ENCODE data around the gene SLC25A21.

The SLC25A21 gene

DNA sequence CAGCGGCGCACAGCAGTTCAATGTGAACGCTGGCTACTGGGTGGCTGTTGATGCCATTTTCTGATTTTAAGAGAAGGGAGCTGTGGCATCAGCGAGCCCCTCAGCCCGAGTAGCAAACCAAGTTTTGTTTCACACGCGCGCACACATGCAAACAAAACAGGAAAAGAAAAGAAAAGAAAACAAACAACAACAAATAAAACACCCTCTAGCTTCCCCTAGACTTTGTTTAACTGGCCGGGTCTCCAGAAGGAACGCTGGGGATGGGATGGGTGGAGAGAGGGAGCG is 510.2 kb downstream of the SLC25A21 start:
- no peak for DNase-seq (ENCODE audit: low read depth)

DNA sequence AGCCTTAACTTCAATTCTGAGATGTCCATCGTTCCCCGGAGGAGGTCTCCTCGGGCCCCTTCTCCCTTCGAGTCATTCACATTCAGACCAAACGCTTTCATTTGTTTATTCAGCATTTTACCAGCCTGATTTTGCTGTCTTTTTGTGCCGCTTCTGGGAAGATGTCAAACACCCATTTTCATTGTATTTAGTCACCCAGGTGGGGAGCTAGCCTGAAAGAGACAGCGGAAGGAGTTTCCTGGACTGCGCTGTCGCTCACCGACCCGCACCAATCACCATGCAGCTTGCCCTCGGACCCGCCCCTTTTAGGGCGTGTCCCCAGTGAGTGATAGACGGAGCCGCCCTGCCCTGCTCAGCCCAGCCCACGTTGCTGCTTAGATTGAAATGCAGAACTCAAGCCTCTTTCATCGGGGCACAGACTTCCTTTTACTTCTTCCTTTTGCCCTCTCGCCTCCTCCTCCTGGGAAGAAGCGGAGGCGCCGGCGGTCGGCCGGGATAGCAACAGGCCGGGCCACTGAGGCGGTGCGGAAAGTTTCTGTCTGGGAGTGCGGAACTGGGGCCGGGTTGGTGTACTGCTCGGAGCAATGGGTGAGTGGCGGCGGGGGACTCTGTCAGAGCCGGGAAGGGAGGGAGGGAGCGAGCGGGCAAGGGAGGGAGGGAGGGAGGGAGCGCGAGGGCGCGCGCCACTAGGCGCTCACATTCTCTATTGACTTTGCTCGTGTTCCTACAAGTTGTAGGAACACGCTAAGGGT is 510.7 kb downstream of the SLC25A21 start, which contains the start of gene PAX9:
PAX9 (plus strand) TSS at position 355 of the 752 bp plus-strand sequence; CDS start at position 585, 230 bp downstream.
- no peak for DNase-seq (ENCODE audit: low read depth)

DNA sequence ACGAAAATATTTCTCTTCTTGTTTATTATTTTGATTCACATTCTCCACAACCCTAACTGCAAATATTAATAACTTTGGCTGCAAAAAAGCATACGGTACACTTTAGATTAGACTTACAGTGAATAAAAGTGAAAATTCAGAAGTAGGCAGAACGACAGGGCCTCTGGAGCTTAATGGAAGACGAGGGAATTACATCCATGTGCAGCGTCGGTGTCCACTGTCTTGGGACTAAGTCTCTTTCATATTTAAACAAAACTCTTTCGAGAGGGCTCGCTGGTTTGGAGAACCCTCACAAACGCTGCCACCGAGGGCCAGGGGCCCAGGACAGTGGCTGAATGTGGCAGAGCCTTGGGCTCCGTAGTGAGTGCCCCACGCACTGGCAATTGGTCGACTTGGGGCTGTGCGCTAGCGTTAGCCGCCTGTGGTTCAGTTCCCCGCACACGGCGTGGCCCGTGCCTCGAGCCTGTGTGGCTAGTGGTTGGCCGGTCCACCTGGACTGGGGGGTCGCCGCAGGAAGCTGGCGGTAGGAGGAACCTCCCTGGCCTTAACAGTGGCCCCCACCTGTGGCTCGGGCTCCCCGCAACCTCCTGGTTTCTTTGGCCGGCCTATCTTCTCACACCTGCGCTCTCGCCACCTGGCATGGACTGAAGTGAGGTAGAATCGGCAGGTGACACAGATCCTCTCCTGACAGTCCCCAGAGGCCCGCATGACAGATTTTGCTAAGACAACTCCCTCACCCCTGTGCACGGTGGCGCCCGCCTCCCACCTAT is 511.5 kb downstream of the SLC25A21 start:
- no peak for DNase-seq (ENCODE audit: low read depth)

DNA sequence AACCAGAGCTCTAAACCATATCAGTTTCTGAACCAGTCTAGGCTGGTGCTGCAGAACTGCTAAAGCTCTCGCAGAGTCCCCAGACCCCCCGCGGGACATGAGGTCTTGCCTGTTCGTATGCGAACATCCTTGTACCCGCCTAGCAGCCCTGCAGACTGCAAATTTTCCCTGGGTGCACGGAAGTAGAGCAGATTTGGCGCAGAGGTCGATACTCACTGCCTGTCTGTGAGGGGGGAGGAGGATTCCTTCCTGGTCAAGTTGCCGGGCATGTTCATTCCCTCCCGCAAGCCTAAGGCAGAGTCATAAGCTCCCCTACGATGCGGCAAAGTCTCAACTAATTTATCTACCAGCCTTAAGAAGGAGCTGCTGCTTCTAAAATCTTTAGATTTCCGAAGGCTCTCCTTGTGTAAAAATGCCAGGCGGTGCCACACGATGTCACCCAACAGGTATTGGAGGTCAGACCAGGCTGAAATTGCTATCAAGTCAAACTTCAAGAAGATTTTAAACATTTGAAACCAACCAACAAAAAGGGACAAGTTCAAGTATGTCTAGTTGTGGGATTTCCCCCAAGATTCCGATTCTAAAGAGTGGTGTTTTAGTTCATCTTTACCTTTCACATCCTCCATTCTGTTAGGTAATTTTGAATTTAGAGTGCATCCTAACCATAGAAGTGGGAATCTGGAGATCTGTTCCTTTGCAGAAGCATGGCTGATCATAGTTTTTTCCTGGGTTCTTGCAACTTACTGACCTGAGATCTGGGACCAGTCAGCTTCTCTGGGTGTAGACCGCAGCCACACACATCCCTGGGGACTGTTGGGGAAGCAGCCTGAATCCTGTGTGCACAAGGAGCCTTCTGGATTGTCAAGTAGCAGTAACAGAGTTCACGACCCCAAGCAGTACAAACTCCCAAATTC is 512.3 kb downstream of the SLC25A21 start:
- no peak for DNase-seq (ENCODE audit: low read depth)

DNA sequence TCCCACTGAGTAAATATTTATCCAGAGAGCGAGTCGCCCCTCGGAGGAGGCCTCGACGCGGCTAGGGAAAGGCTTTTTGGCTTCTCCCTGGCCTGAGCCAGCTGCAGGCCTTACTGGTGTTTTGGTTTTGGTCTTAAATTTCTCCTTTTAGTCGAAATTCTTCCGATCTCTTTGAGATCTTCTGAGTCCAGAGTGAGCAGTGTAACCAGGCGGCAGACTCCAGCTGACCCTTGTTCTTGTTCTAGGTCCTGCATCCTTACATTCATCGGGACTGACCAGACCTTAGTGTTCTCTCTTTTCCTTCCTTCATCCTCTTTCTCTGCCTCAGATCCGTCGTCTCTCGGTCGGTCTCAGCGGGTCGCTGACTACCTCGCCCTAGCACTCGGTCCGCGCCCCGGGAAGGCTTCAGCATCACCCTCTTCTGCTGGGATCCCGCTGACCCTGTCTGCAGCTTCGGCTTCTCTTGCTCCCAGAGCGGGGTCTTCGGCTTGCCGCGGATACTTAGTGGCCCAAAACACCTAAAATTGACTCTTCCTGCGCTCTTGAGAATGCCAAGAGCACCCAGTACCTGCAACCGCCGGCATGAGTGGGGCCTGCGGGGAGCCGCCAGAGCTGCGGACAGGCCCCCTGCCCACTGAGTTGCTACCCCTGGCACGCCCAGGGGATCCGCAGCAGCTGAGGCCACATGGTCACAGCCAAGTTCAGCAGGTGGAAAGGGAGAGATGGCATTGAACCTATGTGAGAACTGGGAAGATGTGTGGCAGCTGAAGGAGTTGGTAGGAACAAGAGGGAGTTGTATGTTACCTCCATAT is 513.2 kb downstream of the SLC25A21 start:
- no peak for DNase-seq (ENCODE audit: low read depth)

DNA sequence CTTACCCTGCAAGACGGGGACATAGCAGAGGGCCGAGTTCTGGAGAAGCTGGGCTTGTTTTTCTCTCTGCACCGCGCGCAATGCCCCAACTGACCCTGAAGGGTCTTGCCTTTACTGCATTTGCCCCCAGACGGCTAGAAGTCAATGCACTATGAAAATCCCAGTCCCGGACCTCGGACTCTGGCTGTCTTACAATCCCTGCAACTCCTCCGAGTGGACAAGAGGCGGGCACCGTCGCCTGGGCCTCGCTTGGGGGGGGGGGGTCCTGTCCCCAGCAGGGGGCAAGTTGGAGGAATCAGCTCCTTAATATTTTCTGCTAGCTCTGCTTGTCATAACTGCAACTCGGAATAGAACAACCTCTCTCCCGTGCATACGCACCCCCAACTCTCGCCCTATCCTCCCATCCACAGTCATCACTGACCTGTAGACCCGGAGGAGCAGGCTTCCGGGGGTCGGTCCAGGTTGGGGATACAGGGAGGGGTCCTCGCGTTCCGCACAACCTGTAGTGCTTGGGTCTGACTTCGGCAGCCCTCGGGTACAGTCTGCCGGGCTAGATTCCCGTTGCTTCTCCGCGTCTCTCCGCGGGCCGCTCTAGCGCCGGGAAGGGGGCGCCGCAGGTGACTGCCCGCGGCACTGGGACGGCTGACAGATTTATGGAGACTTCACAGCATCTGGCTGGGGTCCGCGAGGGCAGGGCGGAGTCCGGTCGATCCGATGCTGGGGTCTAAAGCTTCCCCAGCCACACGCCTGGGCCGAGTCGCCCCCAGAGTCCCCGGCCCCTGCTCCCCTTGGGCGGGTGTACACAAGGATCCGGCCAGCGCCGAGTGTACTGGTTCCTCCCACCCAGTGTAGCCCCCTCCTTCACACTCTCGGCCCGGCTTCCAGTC is 514.0 kb downstream of the SLC25A21 start:
- no peak for DNase-seq (ENCODE audit: low read depth)

DNA sequence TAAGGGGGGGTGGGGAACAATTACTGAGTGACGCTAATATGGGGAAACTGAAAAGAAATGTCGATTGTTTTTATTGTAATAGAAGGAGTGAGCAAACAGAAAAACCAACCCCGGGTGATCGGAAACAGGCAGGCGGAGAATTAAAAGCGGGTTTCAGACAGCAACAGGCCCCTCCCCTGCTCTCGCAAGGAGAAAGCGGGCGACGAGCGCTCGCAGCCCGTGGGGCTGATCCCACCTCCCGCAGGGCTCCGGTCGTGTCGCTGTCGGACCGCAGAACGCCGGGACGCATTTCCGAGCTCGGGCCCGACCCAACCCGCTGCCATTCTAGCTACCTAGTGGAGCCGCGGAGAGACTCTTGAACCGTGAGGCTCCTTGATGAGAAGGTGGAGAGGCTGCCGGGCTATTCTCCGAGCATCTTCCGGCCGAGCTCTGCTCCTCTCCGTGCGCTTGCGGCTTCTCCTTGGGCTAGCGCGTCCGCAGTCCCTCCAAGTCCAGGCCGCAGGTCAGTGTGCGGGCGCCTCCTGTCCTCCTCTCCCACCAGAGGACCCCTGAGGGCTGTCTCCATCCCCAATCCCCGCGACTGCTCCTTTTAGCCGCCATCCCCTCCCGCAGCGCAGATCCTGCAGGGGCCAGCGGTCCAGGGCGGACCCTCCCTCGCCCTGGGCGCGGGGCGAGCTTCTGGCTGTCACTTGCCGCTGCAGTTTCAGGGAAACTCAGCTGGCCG is 514.8 kb downstream of the SLC25A21 start:
- no peak for DNase-seq (ENCODE audit: low read depth)

DNA sequence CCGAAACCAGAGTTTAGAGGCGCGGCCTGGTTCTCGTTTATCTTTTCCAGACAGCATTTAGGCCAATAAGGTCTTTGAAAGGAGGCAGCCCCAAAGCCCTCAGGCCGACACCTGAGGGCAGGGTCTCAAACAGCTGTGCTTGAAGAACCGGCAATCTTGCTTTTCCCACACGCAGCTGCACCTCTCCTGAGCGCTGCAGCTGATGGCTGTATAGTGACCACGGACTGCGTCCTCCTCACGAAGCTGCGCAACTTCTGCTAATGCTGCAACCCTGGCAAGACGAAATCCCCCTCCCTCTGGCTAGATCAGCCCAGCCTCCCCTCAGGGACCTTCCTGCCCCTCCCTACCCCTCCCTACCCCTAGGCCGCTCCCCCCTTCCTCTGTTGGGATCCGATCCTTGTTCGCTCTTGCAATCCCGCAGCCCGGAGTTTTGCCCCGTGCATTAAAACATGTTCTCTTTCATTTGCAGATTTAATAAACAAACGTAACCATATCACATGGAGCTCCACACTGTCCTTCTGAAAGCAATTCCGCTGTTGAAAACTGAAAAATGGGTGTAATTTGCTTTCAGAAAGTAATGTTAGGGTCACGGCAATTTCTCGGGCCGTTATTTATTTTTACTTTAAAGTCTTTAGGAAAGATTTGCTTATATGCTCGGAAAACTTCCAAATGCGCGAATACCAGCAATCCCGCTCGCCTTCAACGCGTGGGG is 515.6 kb downstream of the SLC25A21 start:
- DNase-seq (ENCODE audit: low read depth), result no peak

DNA sequence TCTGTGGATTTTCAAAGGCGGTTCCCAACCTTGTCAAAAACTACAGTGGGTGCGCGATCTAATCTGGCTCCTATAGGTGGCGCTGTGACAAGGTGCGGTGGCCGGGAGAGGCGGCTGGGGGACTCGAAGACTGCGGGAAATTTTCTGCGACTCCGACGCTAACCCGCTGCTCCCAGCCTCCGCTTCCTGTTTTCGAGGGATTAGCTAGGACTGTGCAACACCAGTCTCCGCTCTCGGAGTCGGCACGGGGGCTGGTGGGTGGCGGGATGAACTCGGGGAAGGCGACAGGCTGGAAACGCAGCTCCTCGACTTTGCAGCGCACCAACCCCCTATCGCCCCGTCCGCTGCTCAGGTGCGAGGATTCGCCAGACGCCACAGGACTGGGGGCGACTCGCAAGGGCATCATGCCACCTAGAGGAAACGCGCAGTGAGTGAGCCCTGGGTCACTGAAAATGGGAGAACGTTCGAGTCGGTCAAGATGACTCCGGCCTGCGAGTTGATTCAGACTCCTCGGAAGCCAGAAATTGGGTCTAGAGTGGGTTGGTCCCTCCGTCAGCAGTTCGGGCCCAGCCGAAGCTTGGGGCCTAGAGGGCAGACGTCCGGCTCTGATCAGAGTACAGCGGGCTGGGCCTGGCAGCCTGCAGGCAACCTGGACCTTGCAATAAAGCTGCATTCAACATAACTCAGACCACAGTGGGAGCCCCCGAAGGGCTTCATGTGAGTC is 516.3 kb downstream of the SLC25A21 start:
- no peak for DNase-seq (ENCODE audit: low read depth)

DNA sequence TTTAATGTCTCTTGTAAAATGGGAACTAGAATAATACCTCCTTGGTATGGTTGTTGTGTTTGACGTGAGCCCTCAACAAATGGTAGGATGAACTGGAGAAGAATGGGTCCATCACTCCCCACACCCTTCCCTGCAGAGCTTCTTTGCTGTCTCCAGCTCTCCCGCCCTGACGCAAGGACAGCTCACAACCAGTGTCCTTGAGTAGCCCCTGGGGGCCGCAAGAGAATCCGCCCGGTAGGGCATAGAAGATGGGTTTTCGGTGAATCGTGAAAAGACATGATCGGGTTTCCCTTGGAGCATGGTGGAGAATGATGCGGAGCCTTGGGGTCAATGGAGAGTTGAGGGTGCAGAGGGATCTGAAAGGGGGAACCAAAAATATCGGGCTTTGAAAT is 516.8 kb downstream of the SLC25A21 start:
- no peak for DNase-seq (ENCODE audit: low read depth)

DNA sequence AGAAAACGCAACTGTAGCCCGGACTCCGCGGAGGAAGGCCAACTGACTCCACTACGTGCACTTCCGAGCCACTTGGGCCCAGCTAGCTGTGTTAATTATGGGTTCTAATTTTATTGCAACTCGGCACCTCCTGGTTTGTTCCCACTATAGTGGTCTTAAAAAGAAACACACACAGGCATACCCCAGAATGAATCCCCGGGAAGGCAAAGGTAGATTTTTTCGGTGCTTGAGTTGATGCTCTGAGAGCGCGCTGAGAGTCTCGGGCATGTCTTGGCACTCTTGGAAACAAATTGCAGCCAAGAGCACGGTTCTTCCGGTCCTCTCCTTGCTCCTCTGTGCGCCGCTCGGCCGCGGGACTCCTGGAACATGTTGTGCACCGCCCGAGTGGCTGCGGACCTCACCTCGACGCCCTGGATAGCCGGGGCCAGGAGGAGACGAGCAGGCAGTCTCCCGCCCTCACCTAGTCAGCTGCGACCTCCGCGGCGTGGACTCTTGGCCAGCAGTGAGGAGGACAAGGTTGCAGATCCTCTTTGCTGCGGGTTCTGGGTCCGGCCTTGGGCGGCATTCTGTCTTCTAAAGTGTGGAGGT is 517.5 kb downstream of the SLC25A21 start:
- DNase-seq (ENCODE audit: low read depth), result no peak

DNA sequence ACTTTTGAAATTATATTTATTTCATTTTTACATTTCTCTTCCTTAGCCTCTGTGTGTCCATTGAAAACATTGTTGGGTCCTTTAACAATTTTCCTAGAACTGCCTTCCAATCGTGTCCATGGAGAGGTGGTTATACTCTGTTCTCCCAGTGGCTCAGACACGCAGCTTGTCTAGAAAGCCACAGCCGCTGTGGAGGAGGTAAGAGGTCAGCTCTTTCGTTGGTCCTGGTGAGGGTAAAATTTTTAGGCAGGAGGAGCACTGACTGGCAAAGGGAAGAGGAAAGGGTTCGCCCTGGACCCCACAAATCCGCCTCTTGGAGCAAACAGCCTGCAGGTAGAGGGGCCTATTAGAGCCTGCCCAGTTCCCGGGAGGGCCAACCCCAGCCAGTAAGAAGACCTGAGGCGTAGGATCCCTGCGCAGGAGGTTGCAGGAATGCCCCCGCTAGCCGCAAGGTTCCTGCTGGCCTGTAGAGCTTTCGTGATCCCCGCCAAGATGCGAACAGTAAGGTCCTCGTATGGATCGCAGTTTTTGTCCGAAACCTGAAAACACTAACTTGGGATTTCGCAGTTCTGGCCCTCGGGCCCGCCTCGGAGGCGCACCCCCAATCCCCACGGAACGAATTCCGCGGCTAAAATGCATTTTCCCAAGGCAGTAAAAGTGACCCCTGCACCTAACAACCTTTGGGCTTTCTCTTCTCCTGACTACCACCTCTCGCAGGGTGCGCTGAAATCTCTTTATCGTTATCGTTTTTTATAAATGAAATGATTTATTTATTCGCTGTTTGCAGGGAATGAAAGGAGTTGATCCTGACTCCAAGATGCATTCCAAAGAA is 518.2 kb downstream of the SLC25A21 start:
- no peak for DNase-seq (ENCODE audit: low read depth)

DNA sequence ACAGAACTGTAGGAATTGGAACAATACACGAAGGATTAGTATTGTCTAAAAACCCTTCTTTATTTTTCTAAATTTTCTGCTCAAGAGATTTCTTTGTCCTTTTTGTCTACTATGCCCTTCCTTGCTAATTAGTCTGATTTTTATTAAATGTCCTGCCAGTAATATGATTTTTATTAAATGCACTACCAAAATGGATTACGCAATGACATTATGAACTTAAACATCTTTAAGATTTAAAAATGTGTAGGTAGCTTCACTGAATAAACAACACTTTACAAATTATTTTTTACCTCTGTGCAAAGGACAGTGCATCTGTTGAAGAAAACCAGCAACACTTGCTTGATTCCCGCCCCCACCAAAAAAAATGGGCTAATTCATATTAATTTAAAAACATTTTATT is 519.0 kb downstream of the SLC25A21 start:
- no peak for DNase-seq (ENCODE audit: low read depth)

DNA sequence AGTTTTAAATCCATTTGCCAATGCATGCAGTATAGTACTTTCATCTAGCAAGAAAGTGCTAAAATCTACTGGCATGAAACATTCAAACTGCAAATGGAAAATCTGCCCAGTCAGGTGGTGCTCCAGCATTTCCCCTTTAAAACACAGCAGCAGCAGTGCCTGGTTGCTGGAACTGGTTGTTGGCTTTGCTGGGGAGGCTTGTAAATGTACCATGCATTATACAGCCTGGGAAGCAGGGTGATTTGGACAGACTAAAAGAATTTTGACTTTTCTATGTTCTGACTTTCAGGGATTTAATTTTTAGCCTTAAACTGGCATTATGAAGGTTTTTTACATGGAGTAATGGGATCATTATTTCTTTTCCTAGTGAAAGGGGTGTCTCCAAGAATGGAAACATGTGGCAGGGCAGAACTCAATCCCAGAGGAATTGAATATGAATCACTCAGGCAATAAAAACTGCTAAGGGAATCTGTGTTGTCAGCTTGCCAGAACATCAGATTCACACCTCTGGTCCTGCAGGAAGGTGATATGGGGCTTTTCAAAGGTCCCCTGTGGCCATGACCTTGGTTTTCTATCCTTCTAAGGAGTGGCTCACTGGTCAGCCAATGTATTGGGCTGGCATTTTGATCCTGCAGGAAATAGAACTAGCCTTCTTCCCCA is 519.7 kb downstream of the SLC25A21 start:
- DNase-seq (ENCODE audit: low read depth), result no peak

DNA sequence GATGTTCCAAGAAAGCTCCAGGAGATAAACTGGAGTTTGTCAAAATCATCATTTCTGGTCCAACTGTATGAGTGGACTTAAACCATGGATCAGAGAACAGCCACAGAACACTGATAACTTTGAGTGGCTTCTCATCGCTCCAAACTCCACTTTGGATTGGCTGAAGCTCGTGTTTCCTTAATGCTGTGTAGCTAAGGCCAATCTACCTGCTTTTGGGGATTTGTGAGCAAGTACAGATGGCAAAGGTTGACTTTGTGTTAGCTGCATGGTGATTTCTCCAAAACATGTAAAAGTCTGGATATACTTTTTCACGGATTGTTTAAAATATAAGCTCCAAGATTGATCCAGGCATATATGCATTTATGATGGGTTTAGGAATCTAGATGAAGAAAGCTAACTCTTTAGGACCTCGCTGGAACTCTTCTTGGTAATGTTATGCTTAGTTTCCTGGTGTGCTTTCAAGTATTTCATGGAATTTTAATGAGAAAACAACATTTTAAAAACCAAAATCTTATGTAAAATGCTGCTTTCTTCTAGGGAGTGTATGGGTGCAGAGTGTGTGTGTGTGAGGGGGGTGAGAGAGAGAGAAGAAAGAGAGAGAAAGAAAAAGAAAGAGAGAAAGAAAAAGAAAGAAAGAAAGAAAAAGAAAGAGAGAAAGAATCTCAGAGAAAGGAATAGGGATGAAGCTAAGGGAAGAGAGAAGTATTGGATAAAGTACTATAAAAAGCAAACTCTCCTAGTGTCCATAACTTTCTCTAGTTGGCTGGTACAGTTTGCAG is 522.3 kb downstream of the SLC25A21 start:
- no peak for DNase-seq (ENCODE audit: low read depth)
